SIG-M5 treated with dmso at 0.1 percent for 504 hours (cell line): ENCODE measurements around the gene ZSWIM1.
"Not testable (repeated sequence)": the region's sequence is repeated elsewhere in the genome, so short reads cannot be mapped to it uniquely, and the experiment has no call there.

Experiments used
- DNase-seq: peaks from one replicate; lab custom pipeline; 2025; ENCODE audit not compliant: unreplicated experiment; lab: John Stamatoyannopoulos, UW

ZSWIM1 gene

GRCh38 chr20:45853484-45853883, 27.5 kb upstream of the ZSWIM1 start:
- DNase-seq = no peak

DNA sequence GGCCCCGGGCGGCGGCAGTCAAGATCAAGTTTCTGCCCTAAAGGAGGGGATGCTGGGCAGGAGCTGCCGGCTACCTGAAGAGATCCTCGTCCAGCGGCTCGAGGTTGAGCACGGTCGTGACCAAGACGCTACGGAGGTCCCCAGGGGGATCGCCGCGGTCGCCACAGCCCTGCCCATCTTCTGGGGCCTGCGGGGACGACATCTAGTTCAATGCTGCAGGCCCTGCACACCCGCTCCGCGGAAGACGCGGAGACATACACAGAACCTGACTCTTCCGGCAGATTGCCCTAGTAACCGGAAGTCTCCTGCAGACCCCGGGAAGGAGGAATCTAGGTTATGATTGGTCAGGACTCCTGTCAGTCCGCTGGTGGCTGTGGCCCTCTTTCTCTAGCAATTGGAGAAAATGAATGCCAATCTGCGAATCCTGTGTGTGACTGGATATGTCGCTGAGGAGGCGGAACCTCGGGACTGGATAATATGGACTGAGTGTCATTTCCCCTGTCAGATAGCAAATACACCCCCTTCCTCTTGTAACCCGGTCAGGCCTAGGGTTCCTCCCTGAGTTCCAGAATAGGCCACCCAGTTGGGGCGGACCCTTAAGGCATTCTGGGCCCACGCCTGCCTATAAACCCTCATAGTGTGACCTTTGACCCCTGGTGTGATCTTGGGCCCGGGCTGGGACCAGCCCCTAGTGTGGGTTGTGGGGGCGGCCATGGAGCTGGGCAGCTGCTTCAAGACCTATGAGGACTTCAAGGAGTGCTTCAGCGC, 23.7 kb upstream of the ZSWIM1 start, which contains the start of the genes ACOT8 and ZSWIM3:
ACOT8 (minus strand) TSS at position 279 of the 768 bp plus-strand sequence; CDS start at position 202, 77 bp downstream.
ZSWIM3 (plus strand) TSS at position 501 of the 768 bp plus-strand sequence; CDS start at position 713, 212 bp downstream.
- peak; percentile 100 for DNase-seq

- peak; percentile 71 for DNase-seq
Measured at GRCh38 chr20:45857882-45858216, 23.2 kb upstream of the ZSWIM1 start.

- DNase-seq = no peak
Measured at GRCh38 chr20:45859916-45860315, 21.1 kb upstream of the ZSWIM1 start.

GRCh38 chr20:45860560-45861220, 20.3 kb upstream of the ZSWIM1 start:
- DNase-seq = no peak

- DNase-seq = no peak
Measured at GRCh38 chr20:45861221-45862075, 19.6 kb upstream of the ZSWIM1 start.

DNA sequence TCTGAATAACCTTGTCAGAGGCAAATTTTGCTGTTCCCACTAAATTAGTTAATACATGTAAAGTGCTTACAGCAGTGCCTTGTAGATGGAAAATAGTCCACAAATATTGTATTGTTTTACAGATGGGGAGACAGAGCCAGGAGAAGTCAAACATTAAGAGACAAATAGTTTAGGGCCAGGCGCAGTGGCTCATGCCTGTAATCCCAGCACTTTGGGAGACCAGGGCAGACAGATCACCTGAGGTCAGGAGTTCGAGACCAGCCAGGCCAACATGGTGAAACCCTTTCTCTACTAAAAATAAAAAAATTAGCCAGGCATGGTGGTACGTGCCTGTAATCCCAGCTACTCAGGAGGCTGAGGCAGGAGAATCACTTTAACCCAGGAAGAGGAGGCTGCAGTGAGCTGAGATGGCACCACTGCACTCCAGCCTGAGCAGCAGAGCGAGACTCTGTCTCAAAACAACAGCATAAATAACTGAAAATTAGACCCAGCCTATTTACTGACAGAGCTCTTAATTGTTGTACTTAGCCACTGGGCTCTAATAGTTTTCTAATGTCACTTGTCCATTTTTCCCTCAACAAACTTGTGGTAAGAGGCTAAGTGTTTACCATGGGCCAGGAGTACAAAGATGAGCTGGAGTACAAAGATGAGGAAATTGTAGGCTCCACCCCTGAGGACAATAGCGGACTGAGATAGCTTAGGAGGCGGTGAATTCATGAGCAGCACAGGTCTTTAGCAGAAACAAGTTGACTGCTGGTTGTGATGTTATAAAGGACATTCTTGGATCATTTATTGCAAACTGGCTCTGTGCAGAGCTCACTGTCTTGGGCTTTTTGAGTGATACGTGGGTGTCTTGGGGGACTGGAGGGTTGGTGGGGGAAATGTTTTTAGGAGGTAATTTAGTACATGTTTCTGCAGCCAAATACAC, 17.2 kb upstream of the ZSWIM1 start:
- DNase-seq = no peak

- DNase-seq = no peak
Measured at GRCh38 chr20:45866454-45866853, 14.6 kb upstream of the ZSWIM1 start.

DNA sequence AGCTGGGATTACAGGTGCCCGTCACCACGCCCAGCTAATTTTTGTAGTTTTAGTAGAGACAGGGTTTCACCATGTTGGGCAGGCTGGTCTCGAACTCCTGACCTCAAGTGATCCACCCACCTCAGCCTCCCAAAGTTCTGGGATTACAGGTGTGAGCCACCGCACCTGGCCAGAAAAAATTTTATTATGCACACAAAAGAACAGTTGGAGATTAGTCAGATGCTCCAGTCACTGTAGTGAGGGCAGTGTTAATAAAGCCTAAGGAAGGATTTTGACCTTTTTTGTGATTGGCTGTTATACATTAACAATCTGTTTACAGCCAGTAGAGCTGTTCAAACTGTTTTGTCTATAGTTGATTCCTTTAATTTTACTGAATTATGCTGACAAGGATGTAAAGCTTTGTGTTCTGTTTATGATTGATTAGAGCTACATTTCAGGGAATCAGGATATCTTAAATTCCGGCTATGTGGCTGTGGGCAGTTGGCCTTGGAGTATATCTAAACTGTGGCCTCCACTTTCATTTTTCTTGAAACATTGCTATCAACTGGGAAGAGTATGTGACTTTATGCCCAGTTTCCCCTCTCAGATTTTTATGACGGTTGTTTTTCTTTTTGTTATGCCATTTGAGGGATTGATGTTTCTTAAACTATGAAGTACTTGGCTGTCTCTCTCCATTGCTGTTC, 13.8 kb upstream of the ZSWIM1 start:
- DNase-seq = no peak

GRCh38 chr20:45867819-45868176, 13.2 kb upstream of the ZSWIM1 start:
- no peak for DNase-seq

GRCh38 chr20:45872626-45873025, 8.4 kb upstream of the ZSWIM1 start:
- DNase-seq = peak; percentile 40

DNA sequence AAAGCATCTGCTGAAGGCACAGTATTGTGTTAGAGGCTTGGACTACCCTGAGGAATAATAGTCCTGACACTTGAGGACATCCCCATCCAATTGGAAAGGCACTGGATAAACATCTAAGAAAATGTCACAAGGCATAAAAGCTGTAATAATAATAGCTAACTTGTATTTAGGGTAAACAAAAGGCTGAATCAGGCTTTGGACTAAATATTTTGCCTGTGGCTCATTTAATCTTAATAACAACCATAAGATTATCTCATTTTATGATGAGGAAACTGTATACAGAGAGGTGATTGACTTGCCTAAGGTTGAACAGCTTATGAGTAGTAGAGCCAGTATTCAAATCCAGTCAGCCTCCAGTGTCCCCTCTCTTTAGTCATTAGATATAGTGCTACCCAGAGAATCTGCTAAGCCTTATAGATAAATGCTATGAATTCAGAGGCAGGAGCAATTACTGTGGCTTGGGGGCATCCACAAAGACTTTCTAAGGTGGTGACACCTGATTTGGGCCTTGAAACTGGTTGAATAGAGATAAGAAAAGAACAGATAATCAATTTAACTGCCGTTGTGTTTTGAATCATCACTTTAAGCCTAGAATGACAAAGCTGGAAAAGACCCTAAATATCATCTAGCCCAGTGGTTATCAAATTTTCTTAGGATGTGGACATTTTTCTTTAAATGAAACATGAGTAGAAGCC, 7.5 kb upstream of the ZSWIM1 start:
- DNase-seq = no peak

- not testable (repeated sequence) for DNase-seq
Measured at GRCh38 chr20:45874104-45874481, 6.9 kb upstream of the ZSWIM1 start.

GRCh38 chr20:45874576-45874975, 6.5 kb upstream of the ZSWIM1 start:
- DNase-seq = no peak

DNA sequence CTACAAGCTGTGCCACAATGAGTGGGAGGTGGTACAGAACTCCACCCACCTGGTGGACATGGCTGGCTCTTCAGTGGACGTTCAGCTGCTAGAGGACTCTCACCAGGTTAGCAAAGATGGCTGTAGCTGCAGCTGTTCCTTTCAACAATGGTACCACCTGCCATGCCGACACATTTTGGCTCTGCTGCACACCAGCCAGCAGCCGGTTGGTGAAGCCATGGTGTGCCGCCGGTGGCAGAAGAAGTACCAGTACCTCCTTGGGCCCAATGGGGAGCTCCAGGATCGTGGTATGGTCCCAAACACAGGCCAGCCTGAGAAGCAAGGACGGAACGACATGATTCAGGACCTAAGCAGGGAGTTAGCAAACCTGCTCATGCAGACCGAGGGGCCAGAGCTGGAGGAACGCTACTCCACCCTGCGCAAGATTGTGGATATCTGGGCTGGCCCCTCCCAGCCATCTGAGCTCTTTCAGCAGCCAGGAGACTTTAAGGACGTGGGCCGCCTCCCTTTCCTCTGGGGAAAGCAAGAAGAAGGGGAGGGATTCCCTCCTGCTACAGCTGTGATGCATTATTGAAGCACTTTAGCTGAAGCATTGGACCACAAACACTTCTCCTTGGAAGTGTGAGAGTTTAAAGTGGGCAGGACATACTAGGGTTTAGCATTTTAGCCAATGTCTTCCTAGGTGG, 2.8 kb upstream of the ZSWIM1 start:
- no peak for DNase-seq

DNA sequence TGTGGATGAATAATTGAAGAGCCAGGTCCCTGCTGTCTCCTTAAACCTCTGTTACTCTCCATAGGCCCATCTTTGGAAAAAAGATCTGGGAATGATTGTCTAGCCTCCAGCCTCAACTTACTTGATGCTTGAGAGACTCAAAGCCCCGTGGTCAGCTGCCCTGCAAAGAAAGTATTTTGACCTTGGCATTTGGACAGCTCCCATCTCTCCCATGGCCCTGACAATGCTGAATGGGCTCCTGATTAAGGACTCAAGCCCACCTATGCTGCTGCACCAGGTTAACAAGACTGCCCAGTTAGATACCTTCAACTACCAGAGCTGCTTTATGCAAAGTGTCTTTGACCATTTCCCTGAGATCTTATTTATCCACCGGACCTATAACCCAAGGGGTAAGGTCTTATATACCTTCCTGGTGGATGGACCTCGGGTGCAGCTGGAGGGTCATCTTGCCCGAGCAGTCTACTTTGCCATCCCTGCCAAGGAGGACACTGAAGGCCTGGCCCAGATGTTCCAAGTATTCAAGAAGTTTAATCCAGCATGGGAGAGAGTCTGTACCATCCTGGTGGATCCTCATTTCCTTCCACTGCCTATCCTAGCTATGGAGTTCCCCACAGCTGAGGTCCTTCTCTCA, 1.6 kb downstream of the ZSWIM1 start:
- no peak for DNase-seq

- DNase-seq = no peak
Measured at GRCh38 chr20:45883100-45883469, 2.1 kb downstream of the ZSWIM1 start.

GRCh38 chr20:45886590-45887345, 5.7 kb downstream of the ZSWIM1 start:
- no peak for DNase-seq
